Activated CD8-positive, alpha-beta T cell treated with anti-CD3 and anti-CD28 coated beads, Interleukin-2, amount 10 ng/mL, durations not matched to agents 7 days and 5 days (primary cell): ENCODE measurements around the gene IPP. TPM values are rescaled to one million over a fixed set of nuclear protein-coding genes. Genes with fewer than 3 reads are reported as not detected.
"Not testable (repeated sequence)": the region's sequence is repeated elsewhere in the genome, so short reads cannot be mapped to it uniquely, and the experiment has no call there.

Experiments
- ATAC-seq: fragments of 150-1000 bp; cut with Tn5 transposase; one replicate; pipeline ENCODE4 v1.10.0; 2021; ENCODE audit warnings: moderate library complexity
- CTCF ChIA-PET: fragments of 350-600 bp; sonication (Branson Sonifier 250); formaldehyde crosslinking; loops from one replicate; lab custom pipeline; 2021; ENCODE audit warnings: antibody characterized with exemption; lab: Charles Lee
- POLR2A ChIA-PET: fragments of 350-600 bp; sonication (Branson Sonifier 250); formaldehyde crosslinking; loops from one replicate; lab custom pipeline; 2021; ENCODE audit warnings: antibody characterized with exemption; lab: Charles Lee
- DNase-seq: peaks from one replicate; pipeline ENCODE4 v3.0.0-alpha.2; 2020
- H3K27ac Mint-ChIP-seq: one replicate; pipeline ENCODE4 v1.8.0; 2021; ENCODE audit warnings: mild to moderate bottlenecking, mixed read lengths
- H3K27me3 Mint-ChIP-seq: one replicate; pipeline ENCODE4 v1.8.0; 2021; ENCODE audit warnings: low read depth, mixed read lengths
- H3K36me3 Mint-ChIP-seq: one replicate; pipeline ENCODE4 v1.8.0; 2021; ENCODE audit warnings: low read depth, mixed read lengths
- H3K4me1 Mint-ChIP-seq: one replicate; pipeline ENCODE4 v1.8.0; 2021; ENCODE audit warnings: low read depth, mixed read lengths
- H3K4me3 Mint-ChIP-seq: one replicate; pipeline ENCODE4 v1.8.0; 2021; ENCODE audit warnings: mild to moderate bottlenecking, mixed read lengths
- H3K9me3 Mint-ChIP-seq: one replicate; pipeline ENCODE4 v1.8.0; 2022; ENCODE audit warnings: mixed read lengths; ENCODE audit not compliant: insufficient read depth
- total RNA-seq, 2 experiments: library from RNA; stranded (reverse); gene quantifications; one replicate each; pipeline ENCODE4 v1.2.3, GENCODE V29; 2021

Gene IPP
- total RNA-seq, 2 experiments from 2014 or later: 9.2 to 10.4 TPM

DNA sequence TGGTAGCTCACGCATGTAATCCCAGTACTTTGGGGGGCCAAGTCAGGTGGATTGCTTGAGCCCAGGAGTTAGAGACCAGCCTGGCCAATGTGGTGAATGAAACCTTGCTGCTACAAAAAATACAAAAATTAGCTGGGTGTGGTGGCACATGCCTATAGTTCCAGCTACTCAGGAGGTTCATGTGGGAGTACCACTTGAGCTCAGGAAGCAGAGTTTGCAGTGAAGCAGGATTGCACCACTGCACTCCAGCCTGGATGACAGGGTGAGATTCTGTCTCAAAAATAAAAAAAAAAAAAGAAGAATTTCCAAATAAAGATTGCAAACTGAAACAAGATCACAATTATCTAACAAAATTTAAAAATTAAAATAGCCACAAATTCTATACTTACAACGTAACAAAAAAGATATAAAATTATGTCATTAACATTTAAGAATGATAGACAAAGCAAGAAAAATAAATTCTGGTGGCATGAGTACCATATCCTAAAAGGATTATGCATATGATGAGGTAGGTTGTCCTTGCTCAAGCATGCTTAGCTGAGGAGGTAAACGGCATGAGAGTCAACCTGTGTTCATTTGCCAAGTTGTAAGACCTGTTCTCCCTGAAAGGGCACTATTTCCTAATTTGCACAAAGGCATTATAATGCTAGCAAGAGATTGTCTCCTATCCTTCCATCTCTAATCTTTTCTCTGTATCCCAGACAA, 20.2 kb downstream of the IPP start:
- H3K27me3 Mint-ChIP-seq: no peaks in the 10 kb centered on the region
- no peaks in the 10 kb centered on the region for H3K4me1 Mint-ChIP-seq
- ATAC-seq (no peak), DNase-seq (no peak)
- no peak overlapping the region for H3K4me3 Mint-ChIP-seq
- no peak overlapping the region for H3K27ac Mint-ChIP-seq
- POLR2A ChIA-PET: no interaction called here
- H3K36me3 Mint-ChIP-seq: no peaks in the 10 kb centered on the region
- no peaks in the 10 kb centered on the region for H3K9me3 Mint-ChIP-seq
- CTCF ChIA-PET: no interaction called here

DNA sequence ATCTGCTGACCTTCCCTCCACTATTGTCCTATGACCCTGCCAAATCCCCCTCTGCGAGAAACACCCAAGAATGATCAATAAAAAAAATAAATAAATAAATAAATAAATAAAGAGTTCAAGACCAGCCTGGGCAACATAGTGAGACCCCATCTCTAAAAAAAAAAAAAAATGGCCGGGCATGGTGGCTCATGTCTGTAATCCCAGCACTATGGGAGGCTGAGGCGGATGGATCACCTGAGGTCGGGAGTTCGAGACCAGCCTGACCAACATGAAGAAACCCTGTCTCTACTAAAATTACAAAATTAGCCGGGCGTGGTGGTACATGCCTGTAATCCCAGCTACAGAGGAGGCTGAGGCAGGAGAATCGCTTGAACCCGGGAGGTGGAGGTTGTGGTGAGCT, 24.4 kb downstream of the IPP start:
- H3K4me3 Mint-ChIP-seq, POLR2A ChIA-PET, ATAC-seq, H3K9me3 Mint-ChIP-seq, CTCF ChIA-PET, H3K27ac Mint-ChIP-seq, H3K36me3 Mint-ChIP-seq, DNase-seq, H3K27me3 Mint-ChIP-seq, H3K4me1 Mint-ChIP-seq: not testable (repeated sequence)

DNA sequence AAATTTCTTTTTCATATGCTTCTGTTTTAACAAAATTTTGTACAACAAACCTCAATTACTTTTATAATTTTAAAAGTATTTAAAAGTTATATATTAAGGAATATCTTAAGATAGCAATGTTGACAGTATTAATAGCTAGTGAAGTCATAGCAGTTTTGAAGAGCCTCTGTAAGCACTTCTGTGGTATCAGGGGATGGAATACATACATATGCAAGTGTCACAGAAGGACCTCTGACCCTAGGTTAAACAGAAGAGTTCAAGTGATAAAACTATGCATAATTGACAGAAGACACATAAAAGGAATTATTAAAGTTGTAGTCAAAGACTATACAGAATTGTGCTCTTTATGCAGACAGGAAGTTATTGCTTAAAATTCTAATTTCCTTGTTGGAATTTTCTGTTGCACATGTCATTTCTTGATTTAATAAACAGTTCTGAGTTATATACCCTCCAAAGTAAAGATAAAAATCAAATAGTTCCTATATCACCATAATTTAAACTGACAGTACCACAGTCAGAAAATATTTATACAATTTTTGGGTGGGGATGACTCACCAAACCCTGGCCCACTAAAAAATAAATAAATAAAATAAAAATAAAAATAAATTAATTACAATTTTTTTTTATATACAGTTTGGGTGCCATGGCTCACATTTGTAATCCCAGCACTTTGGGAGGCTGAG, 27.1 kb downstream of the IPP start:
- DNase-seq: no peak
- Mint-ChIP-seq H3K27ac (no peak overlapping the region), H3K36me3 (no peaks in the 10 kb centered on the region), H3K4me3 (no peak overlapping the region), H3K9me3 (no peaks in the 10 kb centered on the region), H3K4me1 (no peaks in the 10 kb centered on the region), H3K27me3 (no peaks in the 10 kb centered on the region)
- CTCF ChIA-PET: no interaction called here
- POLR2A ChIA-PET: no interaction called here
- ATAC-seq: no peak

DNA sequence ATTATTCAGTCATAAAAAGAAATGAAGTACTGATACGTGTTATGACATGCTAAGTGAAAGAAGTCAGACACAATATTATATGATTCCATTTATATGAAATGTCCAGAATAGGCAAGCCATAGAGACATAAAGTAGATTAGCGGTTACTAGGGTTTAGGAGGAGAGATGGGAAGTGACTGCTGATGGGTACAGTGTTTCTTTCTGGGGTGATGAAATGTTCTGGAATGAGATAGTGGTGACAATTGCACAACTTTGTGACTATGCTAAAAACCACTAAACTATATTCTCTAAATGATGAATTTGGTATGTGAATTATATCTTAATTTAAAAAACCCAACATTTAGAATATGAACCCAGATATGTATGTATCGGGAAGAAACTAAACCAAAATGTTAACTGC, 27.6 kb downstream of the IPP start:
- CTCF ChIA-PET: no interaction called here

DNA sequence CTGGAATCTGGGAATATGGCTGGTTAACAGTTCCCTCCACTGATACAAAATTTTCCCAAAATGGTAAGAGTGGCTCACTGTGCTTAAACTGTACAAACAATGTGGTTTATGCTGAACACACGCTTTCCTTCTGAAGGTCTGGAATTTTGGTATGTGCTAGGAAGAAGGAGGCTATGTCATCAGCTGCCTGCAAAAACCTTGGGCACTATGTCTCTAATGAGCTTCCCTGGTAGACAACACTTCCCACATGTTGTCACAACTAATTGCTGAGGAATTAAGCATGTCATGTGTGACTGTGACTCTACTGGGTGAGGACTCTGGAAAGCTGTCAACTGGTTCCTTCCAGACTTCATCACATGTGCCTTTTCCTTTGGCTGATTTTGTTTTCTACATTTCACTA, 29.2 kb downstream of the IPP start:
- H3K4me1 Mint-ChIP-seq: no peaks in the 10 kb centered on the region
- H3K4me3 Mint-ChIP-seq: no peak overlapping the region
- H3K36me3 Mint-ChIP-seq: no peaks in the 10 kb centered on the region
- H3K9me3 Mint-ChIP-seq: no peaks in the 10 kb centered on the region
- H3K27me3 Mint-ChIP-seq: no peaks in the 10 kb centered on the region
- no peak overlapping the region for H3K27ac Mint-ChIP-seq
- ChIA-PET POLR2A (no interaction called here), CTCF (no interaction called here)
- ATAC-seq (no peak), DNase-seq (no peak)

More for the DNA sequence above, 27.6 kb downstream of the IPP start:
- Mint-ChIP-seq H3K27ac (no peak overlapping the region), H3K4me3 (no peak overlapping the region), H3K27me3 (no peaks in the 10 kb centered on the region), H3K4me1 (no peaks in the 10 kb centered on the region), H3K9me3 (no peaks in the 10 kb centered on the region), H3K36me3 (no peaks in the 10 kb centered on the region)
- POLR2A ChIA-PET: no interaction called here
- ATAC-seq: no peak
- no peak for DNase-seq

DNA sequence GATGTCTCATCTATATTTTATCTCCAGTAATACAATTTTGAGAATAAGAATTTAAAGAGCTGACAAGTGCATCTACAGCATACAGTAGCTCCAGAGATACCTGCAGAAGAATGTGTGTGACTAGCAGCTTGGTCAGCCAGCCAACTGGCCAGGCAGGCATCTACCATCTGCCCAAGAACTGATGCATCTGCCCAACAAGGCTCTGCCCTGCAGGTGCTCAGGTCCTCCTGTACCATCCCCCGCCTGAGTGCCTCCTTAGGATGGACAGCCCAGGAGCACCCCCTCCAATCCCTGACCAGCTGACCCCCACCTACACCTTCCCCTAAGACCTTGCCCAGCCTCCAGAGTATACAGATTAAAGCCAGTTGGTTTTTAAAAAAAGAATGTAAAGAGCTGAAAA, 32.2 kb downstream of the IPP start:
- ChIA-PET POLR2A (no interaction called here), CTCF (no interaction called here)
- no peaks in the 10 kb centered on the region for H3K4me1 Mint-ChIP-seq
- no peaks in the 10 kb centered on the region for H3K36me3 Mint-ChIP-seq
- no peaks in the 10 kb centered on the region for H3K9me3 Mint-ChIP-seq
- no peak for DNase-seq
- H3K4me3 Mint-ChIP-seq: no peak overlapping the region
- H3K27ac Mint-ChIP-seq: no peak overlapping the region
- H3K27me3 Mint-ChIP-seq: no peaks in the 10 kb centered on the region
- no peak for ATAC-seq

DNA sequence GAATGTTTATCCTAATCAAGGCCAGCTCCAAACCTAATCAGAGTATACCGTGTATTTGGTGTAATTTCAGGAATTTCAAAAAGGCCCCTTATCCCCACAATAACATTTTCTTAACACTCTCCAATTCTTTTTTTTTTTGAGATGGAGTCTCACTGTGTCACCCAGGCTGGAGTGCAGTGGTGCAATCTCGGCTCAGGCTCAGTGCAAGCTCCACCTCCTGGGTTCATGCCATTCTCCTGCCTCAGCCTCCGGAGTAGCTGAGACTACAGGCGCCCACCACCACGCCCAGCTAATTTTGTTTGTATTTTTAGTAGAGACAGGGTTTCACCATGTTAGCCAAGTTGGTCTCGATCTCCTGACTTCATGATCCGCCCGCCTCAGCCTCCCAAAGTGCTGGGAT, 33.1 kb downstream of the IPP start:
- H3K9me3 Mint-ChIP-seq, H3K4me1 Mint-ChIP-seq, CTCF ChIA-PET, POLR2A ChIA-PET, H3K27ac Mint-ChIP-seq, H3K4me3 Mint-ChIP-seq, DNase-seq, ATAC-seq, H3K36me3 Mint-ChIP-seq, H3K27me3 Mint-ChIP-seq: not testable (repeated sequence)

DNA sequence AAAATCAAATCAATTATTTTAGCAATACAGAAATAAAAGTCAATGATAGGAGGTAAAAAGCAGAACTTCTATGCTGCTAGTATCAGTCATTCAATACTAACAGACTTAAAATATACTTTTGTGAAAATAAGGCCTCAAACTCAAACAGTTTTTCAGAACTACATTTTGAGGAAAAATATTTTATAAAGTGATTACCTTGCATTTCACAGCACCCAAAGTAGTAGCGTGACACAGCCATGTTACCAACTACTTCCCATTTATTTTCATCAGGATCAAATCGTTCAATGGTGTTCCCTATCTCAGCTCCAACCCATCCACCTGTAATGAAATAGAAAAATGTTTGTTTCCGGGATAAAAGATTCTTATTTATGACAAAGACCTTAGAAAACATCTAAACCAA, 33.8 kb downstream of the IPP start:
- POLR2A ChIA-PET: no interaction called here
- H3K27ac Mint-ChIP-seq: no peak overlapping the region
- H3K27me3 Mint-ChIP-seq: no peaks in the 10 kb centered on the region
- DNase-seq (no peak), ATAC-seq (no peak)
- no peak overlapping the region for H3K4me3 Mint-ChIP-seq
- CTCF ChIA-PET: no interaction called here
- no peaks in the 10 kb centered on the region for H3K9me3 Mint-ChIP-seq
- peaks cover 1% of the 10 kb centered on the region for H3K36me3 Mint-ChIP-seq
- H3K4me1 Mint-ChIP-seq: no peaks in the 10 kb centered on the region

DNA sequence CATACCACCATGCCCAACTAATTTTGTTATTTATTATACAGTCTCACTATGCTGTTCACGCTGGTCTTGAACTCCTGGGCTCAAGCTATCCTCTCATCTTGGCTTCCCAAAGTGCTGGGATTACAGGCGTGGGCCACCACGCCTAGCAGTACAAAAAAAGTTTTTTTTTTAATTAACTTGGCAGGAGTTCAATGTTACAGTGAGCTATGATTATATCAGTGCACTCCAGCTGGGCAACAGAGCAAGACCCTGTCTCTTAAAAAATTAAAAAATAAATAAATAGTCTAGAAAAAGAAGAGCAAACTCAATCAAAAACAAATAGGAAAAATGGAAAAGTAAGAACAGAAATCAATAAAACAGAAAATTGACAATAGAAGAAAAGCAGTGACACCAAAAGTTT, 36.7 kb downstream of the IPP start:
- no peak for ATAC-seq
- POLR2A ChIA-PET: no interaction called here
- no peak overlapping the region for H3K27ac Mint-ChIP-seq

DNA sequence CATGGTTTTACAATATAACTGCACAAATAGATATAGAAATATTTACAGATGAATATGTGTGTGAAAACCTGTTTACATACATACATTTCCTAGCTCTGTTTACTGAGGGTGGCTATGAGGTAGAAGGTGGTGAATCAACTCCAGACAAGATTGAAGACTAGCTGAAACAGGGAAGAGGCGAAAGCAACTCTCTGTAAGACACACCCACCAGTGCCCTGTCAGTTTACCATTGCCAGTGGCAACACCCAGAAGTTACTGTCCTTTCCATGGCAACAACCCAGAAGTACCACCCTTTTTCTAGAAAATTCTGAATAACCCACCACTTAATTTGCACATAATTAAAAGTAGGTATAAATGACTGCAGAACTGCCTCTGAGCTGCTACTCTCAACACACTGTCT, 45.8 kb downstream of the IPP start:
- CTCF ChIA-PET: no interaction called here
- Mint-ChIP-seq H3K9me3 (peaks cover 9% of the 10 kb centered on the region), H3K36me3 (peaks cover 13% of the 10 kb centered on the region), H3K27me3 (no peaks in the 10 kb centered on the region), H3K4me1 (no peaks in the 10 kb centered on the region), H3K4me3 (no peak overlapping the region), H3K27ac (no peak overlapping the region)
- DNase-seq (no peak), ATAC-seq (no peak)
- POLR2A ChIA-PET: no interaction called here

More for the DNA sequence above, 36.7 kb downstream of the IPP start:
- no peak overlapping the region for H3K4me3 Mint-ChIP-seq
- no peaks in the 10 kb centered on the region for H3K9me3 Mint-ChIP-seq
- no peaks in the 10 kb centered on the region for H3K27me3 Mint-ChIP-seq
- H3K36me3 Mint-ChIP-seq: peaks cover 3% of the 10 kb centered on the region
- CTCF ChIA-PET: no interaction called here
- H3K4me1 Mint-ChIP-seq: no peaks in the 10 kb centered on the region
- no peak for DNase-seq

DNA sequence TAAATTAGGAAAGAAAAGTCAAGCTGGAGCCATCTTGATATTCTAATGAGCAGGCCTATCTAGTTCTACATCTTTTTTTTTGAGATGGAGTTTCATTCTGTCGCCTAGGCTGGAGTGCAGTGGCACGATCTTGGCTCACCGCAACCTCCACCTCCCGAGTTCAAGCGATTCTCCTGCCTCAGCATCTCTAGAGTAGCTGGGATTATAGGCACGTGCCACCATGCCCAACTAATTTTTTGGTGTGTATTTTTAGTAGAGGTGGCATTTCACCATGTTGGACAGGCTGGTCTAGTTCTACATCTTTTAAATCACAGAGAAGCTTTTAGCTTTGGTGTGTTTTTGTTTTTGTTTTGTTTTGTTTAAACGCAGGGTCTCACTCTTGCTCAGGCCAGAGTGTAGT, 55.6 kb downstream of the IPP start:
- ChIA-PET POLR2A (no interaction called here), CTCF (no interaction called here)
- Mint-ChIP-seq H3K27ac (no peak overlapping the region), H3K4me1 (peaks cover 9% of the 10 kb centered on the region), H3K9me3 (no peaks in the 10 kb centered on the region), H3K27me3 (no peaks in the 10 kb centered on the region), H3K4me3 (no peak overlapping the region), H3K36me3 (peaks cover 44% of the 10 kb centered on the region)
- DNase-seq (no peak), ATAC-seq (no peak)

DNA sequence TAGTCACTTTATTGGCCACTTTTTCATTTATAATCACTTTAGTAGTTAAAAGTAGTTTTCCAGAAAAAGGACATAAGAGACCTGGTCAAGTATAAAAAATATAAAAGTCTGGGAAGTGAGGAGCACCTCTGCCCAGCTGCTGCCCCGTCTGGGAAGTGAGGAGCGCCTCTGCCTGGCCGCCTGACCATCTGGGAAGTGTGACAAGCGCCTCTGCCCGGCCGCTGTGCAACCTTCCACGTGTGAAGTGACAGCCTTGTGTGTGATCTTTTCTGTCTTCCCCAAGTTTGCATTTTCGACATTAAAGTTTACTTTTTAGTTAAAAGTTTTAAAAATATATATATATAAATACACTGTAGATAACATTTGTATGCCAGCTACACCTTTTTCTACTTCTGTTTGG, 56.6 kb downstream of the IPP start:
- H3K4me1 Mint-ChIP-seq: peaks cover 17% of the 10 kb centered on the region
- POLR2A ChIA-PET, DNase-seq, H3K27ac Mint-ChIP-seq, H3K9me3 Mint-ChIP-seq, H3K4me3 Mint-ChIP-seq, ATAC-seq, CTCF ChIA-PET, H3K27me3 Mint-ChIP-seq: not testable (repeated sequence)
- peaks cover 43% of the 10 kb centered on the region for H3K36me3 Mint-ChIP-seq
